ENCODE data around the gene COMMD6. TPM values are rescaled to one million over a fixed set of nuclear protein-coding genes. Genes with fewer than 3 reads are reported as not detected.

Gene COMMD6
- total RNA-seq, 1 donor, result 59.2 TPM

DNA sequence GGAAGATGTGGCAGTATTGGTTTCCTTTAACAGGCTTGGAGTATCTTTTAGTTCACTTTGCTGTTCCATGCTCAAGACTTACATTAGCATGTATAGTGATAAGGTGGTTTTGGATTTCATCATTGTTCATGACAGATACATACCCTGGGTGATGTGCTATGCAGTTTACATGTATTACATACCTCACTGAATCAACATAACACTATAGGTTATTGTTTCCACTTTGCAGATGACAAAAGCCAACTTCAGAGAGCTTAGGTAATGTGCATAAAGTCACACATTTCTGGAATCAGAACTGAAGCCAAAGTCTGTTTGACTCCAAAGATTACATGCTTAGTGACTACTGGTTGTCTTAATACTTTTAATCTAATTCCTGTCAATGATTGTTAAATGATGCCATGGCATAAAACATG lies 7.1 kb downstream of the COMMD6 start:
- no peak for DNase-seq (ENCODE audit: low read depth)
- TF ChIP-seq, protein P1, sequence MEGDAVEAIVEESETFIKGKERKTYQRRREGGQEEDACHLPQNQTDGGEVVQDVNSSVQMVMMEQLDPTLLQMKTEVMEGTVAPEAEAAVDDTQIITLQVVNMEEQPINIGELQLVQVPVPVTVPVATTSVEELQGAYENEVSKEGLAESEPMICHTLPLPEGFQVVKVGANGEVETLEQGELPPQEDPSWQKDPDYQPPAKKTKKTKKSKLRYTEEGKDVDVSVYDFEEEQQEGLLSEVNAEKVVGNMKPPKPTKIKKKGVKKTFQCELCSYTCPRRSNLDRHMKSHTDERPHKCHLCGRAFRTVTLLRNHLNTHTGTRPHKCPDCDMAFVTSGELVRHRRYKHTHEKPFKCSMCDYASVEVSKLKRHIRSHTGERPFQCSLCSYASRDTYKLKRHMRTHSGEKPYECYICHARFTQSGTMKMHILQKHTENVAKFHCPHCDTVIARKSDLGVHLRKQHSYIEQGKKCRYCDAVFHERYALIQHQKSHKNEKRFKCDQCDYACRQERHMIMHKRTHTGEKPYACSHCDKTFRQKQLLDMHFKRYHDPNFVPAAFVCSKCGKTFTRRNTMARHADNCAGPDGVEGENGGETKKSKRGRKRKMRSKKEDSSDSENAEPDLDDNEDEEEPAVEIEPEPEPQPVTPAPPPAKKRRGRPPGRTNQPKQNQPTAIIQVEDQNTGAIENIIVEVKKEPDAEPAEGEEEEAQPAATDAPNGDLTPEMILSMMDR (IDR thresholded peaks at IDR 0.05; ENCODE audit: insufficient read depth, low read length), result no peak

DNA sequence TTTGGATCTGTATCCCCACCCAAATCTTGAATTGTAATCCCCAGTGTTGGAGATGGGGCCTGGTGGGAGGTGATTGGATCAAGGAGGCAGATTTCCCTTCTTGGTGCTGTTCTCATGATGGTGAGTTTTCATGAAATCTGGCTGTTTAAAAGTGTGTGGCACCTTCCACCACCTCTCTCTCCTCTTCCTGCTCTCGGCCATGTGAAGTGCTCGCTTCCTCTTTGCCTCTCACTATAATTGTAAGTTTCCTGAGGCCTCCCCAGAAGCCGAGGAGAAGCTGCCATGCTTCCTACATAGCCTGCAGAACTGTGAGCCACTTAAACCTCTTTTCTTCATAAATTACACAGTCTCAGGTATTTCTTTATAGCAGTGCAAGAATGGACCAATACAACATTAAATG lies 15.7 kb downstream of the COMMD6 start:
- DNase-seq (ENCODE audit: low read depth), result no peak
- H3K4me3 ChIP-seq (ENCODE audit: low read depth, low read length), result no peak overlapping the region
- TF ChIP-seq, protein P1 (IDR thresholded peaks at IDR 0.05; ENCODE audit: insufficient read depth, low read length), result no peak

More for the DNA sequence above, 7.1 kb downstream of the COMMD6 start:
- no peak overlapping the region for H3K4me3 ChIP-seq (ENCODE audit: low read depth, low read length)

DNA sequence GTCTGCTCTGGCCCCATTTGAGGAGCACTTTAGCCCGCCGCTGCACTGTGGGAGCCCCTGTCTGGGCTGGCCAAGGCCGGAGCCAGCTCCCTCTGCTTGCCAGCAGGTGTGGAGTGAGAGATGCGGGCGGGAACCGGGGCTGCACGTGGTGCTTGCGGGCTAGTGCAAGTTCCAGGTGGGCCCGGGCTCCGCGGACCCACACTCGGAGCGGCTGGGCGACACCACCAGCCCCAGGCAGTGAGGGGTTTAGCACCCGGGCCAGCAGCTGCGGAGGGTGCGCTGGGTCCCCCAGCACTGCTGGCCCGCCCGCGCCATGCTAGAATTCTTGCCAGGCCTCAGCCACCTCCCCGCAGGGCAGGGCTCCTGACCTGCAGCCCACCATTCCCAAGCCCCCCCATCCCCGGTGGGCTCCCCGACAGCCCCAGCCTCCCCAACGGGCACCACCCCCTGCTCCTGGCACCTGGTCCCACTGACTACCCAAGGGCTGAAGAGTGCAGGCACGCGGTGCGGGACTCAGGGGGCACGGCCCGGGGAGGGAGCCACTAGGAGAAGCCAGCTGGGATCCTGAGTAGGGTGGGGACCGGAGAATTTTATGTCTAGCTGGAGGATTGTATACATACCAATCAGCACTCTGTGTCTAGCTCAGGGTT lies 19.1 kb downstream of the COMMD6 start:
- no peak for DNase-seq (ENCODE audit: low read depth)
- TF ChIP-seq, protein P1 (IDR thresholded peaks at IDR 0.05; ENCODE audit: insufficient read depth, low read length), result no peak
- H3K4me3 ChIP-seq (ENCODE audit: low read depth, low read length), result no peak overlapping the region

DNA sequence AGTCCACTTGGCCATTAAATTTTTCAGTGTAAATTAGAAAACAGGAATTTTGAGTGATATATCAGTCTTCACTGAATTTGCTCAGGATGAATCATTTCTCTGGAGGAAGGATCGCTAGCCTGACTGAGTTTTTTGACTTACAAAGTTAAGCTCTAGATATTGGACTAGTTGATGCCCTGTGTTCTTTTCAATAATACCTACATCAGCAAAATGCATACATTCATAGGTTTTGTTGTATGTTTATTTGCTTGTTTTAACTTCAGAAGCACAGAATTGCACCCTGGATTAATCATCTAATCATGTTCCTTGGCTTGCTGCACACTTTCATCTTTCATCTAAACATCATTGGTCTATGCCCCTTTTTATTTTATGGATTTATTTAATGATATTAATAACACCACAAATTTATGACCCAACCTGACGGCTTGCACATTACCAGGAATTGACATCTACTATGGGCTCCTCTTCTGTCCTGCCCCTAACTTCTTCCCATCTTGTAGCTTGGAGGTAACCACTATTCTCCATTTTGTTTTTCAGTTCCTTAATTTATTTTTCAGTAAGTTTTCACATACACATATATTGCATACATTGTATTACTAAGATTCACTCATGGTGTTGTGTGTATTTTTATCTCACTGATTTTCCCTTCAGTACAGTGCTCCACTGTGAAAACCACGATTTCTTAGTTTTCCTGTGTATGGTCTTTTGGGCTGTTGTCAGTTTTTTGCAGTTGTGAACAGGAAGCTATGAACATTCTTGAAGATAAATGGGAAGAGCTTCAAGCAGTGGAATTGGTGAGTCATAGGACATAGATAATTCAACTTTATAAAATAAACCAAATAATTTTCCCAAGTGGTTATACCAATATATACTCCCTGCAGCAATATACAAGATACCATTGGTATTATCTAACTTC lies 23.3 kb downstream of the COMMD6 start:
- H3K4me3 ChIP-seq (ENCODE audit: low read depth, low read length), result no peak overlapping the region
- DNase-seq (ENCODE audit: low read depth), result peak; percentile 21
- TF ChIP-seq, protein P1 (IDR thresholded peaks at IDR 0.05; ENCODE audit: insufficient read depth, low read length), result no peak

DNA sequence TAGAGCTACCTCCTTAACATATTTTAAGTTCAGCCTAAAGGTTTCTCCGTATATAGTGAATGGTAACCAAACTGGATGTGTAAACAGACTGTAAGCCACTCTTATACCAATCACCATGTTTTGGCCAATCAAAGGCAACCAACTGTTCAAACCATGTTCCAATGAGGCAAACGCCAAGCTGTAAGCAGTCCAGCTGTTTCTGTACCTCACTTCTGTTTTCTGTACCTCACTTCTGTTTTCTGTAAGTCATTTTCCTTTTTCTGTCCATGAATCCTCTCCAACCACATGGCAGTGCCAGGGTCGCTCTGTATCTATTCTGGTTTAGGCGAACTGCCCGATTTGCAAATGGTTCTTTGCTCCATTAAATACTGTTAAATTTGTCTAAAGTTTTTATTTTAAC lies 24.4 kb downstream of the COMMD6 start:
- TF ChIP-seq, protein P1 (IDR thresholded peaks at IDR 0.05; ENCODE audit: insufficient read depth, low read length), result no peak
- H3K4me3 ChIP-seq (ENCODE audit: low read depth, low read length), result no peak overlapping the region
- DNase-seq (ENCODE audit: low read depth), result no peak

DNA sequence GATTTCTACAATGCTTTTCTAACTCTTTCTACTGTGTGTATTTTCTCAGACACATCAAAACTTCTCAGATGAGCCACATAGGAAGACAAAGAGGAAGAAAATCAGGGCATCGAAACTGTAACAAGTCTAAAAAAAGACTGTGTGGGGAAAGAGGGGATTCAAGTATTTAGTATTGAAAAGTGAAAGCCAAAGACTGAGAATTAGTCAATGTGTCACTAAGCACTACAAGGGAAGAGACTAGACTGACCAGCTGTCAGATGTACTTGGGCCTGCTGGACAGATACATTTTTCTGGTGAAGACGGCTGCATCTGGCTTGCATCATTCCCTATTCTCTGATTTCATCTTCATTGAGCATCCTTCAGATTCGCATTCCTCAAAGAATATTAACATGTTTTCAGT lies 25.4 kb downstream of the COMMD6 start:
- no peak for DNase-seq (ENCODE audit: low read depth)
- TF ChIP-seq, protein P1 (IDR thresholded peaks at IDR 0.05; ENCODE audit: insufficient read depth, low read length), result no peak
- no peak overlapping the region for H3K4me3 ChIP-seq (ENCODE audit: low read depth, low read length)

Measured in fibroblast of the aortic adventitia (primary cell).